Natural killer cell treated with Interleukin-12 subunit alpha and Interleukin-12 subunit beta and Interleukin-15 and Interleukin-18, amount 100 ng/mL, for 72 hours (primary cell): ENCODE data around the gene CDC27. TPM values are rescaled to one million over a fixed set of nuclear protein-coding genes. Genes with fewer than 3 reads are reported as not detected.
"Not testable (repeated sequence)": the region's sequence is repeated elsewhere in the genome, so short reads cannot be mapped to it uniquely, and the experiment has no call there.

Source experiments
- ATAC-seq, 2 donors: fragments of 150-1000 bp; cut with Tn5 transposase in 1 of 2; sonication (Bioruptor Pico), chemical (Tn5 transposase) in 1 of 2; 2 replicates each; pipeline ENCODE4 v1.10.0; 2021
- DNase-seq: peaks from one replicate; pipeline ENCODE4 v3.0.0; 2022; ENCODE audit warnings: low spot score
- H3K27ac Mint-ChIP-seq, 2 donors: 1 replicate in 1 of 2; 2 replicates in 1 of 2; pipeline ENCODE4 v1.8.0; 2022; ENCODE audit warnings: mixed read lengths in 2 of 2, mild to moderate bottlenecking in 1 of 2, moderate library complexity in 1 of 2
- H3K27me3 Mint-ChIP-seq, 2 donors: 1 replicate in 1 of 2; 2 replicates in 1 of 2; pipeline ENCODE4 v1.8.0; 2022; ENCODE audit warnings: mixed read lengths in 2 of 2
- H3K36me3 Mint-ChIP-seq: one replicate; pipeline ENCODE4 v1.8.0; 2022; ENCODE audit warnings: mixed read lengths
- H3K4me1 Mint-ChIP-seq, 2 donors: 1 replicate in 1 of 2; 2 replicates in 1 of 2; pipeline ENCODE4 v1.8.0; 2022; ENCODE audit warnings: low read depth in 2 of 2, mixed read lengths in 2 of 2, mild to moderate bottlenecking in 1 of 2
- H3K4me3 Mint-ChIP-seq: one replicate; pipeline ENCODE4 v1.8.0; 2022; ENCODE audit warnings: mixed read lengths
- H3K9me3 Mint-ChIP-seq: 2 replicates; pipeline ENCODE4 v1.8.0; 2022; ENCODE audit warnings: mixed read lengths
- total RNA-seq, 2 donors: library from RNA; stranded (reverse); gene quantifications; one replicate each; pipeline ENCODE4 v1.2.3, GENCODE V29; 2022

The CDC27 gene
- total RNA-seq, 2 donors from 2014 or later, result 134 to 141 TPM

DNA sequence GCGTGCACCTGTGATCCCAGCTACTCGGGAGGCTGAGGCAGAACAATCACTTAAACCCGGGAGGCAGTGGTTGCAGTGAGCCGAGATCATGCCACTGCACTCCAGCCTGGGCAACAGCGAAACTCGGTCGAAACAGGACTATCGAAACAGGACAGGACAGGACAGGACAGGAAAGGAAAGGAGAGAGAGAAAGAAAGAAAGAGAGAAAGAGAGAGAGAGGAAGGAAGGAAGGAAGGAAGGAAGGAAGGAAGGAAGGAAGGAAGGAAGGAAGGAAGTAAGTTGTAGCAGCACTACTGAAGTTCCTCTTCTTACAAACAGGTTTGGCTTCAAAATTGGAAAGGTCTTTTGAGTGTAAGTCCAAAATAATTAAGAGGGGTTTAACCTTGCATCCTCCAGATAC is 14.3 kb downstream of the CDC27 start:
- peaks cover 35 to 42% of the 10 kb centered on the region in 2 donors for H3K4me1 Mint-ChIP-seq
- DNase-seq, H3K4me3 Mint-ChIP-seq, ATAC-seq, H3K27ac Mint-ChIP-seq, H3K9me3 Mint-ChIP-seq, H3K27me3 Mint-ChIP-seq: not testable (repeated sequence)
- H3K36me3 Mint-ChIP-seq, result peaks cover 15% of the 10 kb centered on the region

DNA sequence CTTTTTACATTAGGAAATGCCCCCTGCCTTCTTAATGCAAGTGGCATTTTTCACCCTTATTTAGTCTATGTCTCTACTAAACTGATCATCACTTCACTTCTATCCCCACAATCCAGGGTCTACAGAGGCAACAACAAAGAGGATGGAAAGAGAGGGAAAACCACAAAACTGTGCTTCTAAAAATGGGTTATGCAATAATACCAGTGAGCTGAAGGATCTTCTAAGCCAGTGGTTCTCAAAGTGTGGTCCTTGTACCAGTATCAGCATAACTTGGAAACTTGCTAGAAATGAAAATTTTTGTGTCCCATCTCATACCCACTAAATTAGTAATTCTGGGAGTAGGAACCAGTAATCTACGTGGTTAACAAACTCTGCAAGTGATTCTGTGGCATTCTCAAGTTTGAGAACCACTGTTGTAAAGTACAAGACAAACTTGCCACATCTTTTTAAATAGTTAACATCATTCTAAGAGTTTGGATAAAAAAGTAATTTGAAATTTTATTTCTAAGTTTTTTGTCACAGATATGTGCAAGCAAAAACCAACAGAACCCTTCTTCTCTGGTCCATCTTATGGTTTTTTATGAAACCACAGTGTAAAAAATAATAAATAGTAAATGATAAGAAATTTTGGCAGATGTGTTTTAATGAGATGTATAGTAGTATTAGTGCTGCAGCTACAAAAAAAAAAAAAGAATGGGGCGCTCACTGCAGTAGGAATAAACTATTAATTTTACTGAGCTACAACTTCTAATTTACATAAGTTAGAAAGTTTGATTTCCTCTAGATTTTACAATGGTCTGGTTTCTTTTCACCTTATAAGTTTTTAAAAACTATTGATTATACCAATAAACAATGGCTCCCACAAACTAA is 16.2 kb downstream of the CDC27 start:
- H3K4me3 Mint-ChIP-seq, result no peak overlapping the region
- no peaks in the 10 kb centered on the region for H3K27me3 Mint-ChIP-seq
- ATAC-seq (peak in 1 of 2 donors; percentile 36), DNase-seq (no peak)
- H3K9me3 Mint-ChIP-seq, result no peaks in the 10 kb centered on the region
- H3K27ac Mint-ChIP-seq, result no peak overlapping the region
- H3K4me1 Mint-ChIP-seq, result peaks cover 26 to 40% of the 10 kb centered on the region in 2 donors
- H3K36me3 Mint-ChIP-seq, result peaks cover 14% of the 10 kb centered on the region

DNA sequence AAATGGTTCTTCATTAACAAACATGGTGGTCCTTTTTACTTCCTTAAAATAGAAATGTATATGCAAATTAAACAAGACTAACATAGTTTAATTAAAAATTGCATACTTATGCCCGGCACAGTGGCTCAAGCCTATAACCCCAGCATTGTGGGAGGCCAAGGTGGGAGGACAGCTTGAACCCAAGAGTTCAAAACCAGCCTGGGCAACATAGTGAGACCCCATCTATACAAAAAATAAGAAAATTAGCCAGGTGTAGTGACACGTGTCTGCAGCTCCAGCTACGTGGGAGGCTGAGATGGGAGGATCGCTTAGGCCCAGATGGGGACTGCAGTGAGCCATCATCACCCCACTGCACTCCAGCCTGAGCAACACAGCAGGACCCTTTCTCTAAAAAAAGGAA is 18.4 kb downstream of the CDC27 start:
- Mint-ChIP-seq H3K4me1 (peaks cover 14 to 31% of the 10 kb centered on the region in 2 donors), H3K9me3 (no peaks in the 10 kb centered on the region), H3K27me3 (no peaks in the 10 kb centered on the region), H3K27ac (no peak overlapping the region), H3K36me3 (peaks cover 23% of the 10 kb centered on the region), H3K4me3 (no peak overlapping the region)
- DNase-seq (no peak), ATAC-seq (no peak)

DNA sequence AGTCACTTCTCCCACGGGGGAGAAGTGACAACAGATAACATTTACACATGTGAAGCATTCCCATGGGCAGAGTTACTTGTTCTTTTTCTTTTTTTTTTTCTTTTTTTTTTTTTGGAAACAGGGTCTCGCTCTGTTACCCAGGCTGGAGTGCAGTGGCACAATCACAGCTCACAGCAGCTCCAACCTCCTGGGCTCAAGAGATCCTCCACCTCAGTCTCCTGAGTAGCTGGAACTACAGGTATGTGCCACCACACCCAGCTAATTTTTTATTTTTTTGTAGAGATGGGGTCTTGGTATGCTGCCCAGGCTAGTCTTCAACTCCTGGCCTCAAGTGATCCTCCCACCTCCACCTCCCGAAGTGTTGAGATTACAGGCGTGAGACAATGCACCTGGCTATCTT is 20.2 kb downstream of the CDC27 start:
- ATAC-seq, H3K27ac Mint-ChIP-seq, H3K4me3 Mint-ChIP-seq, H3K27me3 Mint-ChIP-seq, DNase-seq, H3K9me3 Mint-ChIP-seq: not testable (repeated sequence)
- Mint-ChIP-seq H3K4me1 (peaks cover 9 to 25% of the 10 kb centered on the region in 2 donors), H3K36me3 (peaks cover 18% of the 10 kb centered on the region)

DNA sequence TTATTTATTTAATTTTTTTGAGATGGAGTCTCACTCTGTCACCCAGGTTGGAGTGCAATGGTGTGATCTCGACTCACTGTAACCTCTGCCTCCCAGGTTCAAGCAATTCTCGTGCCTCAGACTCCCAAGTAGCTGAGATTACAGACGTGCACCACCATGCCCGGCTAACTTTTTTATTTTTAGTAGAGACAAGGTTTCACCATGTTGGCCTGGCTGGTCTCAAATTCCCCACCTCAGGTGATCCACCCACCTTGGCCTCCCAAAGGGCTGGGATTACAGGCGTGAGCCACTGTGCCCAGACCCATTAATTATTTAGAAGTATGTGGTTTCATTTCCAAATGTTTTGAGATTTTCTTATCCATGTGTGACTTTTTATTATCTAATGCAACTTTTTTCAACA is 22.2 kb downstream of the CDC27 start:
- H3K27me3 Mint-ChIP-seq, ATAC-seq, H3K9me3 Mint-ChIP-seq, H3K4me3 Mint-ChIP-seq, H3K27ac Mint-ChIP-seq, DNase-seq: not testable (repeated sequence)
- H3K4me1 Mint-ChIP-seq, result peaks cover 10 to 26% of the 10 kb centered on the region in 2 donors
- H3K36me3 Mint-ChIP-seq, result peaks cover 23% of the 10 kb centered on the region

DNA sequence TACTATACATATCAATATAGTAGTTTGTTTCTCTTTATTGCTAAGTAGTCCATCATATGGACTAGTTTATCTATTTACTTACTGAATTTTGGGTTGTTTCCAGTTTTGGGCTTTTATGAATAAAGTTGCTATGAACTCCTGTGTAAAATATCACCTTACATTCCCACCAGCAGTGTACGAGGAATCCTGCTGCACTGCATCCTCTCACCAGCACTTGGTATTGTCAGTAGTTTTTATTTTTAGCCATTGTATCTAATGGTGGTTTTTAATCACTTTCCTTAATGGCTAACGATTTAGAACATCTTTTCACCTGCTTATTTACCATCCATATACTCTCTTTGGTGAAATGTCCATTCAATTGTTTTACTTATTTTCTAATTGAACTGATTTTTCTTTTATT is 24.0 kb downstream of the CDC27 start:
- no peak for ATAC-seq
- no peaks in the 10 kb centered on the region for H3K27me3 Mint-ChIP-seq
- no peak overlapping the region for H3K27ac Mint-ChIP-seq
- peaks cover 22% of the 10 kb centered on the region for H3K36me3 Mint-ChIP-seq
- H3K4me1 Mint-ChIP-seq, result peaks cover 7 to 21% of the 10 kb centered on the region in 2 donors
- no peaks in the 10 kb centered on the region for H3K9me3 Mint-ChIP-seq
- no peak for DNase-seq
- no peak overlapping the region for H3K4me3 Mint-ChIP-seq

DNA sequence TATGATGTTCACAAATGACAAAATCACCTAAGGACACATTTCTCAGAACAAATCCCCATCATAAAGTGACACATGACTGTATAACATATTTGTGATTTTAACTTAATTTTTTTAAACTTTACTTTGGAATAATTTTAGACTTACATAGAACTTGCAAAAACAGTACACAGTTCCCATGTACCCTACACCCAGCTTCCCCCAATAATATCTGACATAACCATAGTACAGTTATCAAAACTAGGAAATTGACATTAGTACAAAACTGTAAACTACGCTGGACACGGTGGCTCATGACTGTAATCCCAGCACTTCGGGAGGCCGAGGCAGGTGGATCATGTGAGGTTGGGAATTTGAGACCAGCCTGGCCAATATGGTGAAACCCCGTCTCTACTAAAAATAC is 24.8 kb downstream of the CDC27 start:
- H3K27me3 Mint-ChIP-seq, result no peaks in the 10 kb centered on the region
- no peaks in the 10 kb centered on the region for H3K9me3 Mint-ChIP-seq
- no peak for ATAC-seq
- no peak overlapping the region for H3K4me3 Mint-ChIP-seq
- peaks cover 6 to 18% of the 10 kb centered on the region in 2 donors for H3K4me1 Mint-ChIP-seq
- peaks cover 18% of the 10 kb centered on the region for H3K36me3 Mint-ChIP-seq
- DNase-seq, result no peak
- no peak overlapping the region for H3K27ac Mint-ChIP-seq

DNA sequence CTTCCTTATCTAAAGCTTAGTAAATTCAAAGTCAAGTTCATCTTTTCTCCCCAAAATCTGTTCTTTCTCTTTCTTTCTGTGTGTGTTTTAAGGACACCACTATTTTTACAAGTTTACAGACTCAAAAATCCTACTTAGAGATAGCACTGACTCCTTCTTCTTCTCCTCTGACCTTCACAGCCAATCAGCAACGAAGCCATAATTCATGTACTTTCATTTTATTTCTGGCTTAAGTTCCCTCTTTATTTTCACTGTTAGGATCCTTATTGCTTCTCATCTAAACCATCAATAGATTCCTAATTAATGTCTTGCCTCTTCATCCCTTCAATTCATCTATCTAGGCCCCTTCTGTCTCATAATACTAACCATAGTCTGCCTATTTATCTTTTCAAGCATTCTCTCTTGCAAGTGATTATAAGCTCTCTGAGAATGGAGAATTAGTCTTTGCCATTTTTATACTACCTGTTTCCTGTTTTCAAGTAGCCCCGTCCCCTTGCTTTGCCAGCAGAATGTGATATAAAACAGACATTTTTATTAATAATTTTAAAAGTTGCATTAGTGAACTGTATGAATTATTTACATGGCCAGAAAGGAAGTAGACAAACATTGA is 27.0 kb downstream of the CDC27 start:
- ATAC-seq (no peak), DNase-seq (no peak)
- Mint-ChIP-seq H3K9me3 (no peaks in the 10 kb centered on the region), H3K36me3 (peaks cover 11% of the 10 kb centered on the region), H3K27me3 (no peaks in the 10 kb centered on the region), H3K4me3 (no peak overlapping the region), H3K27ac (peak overlapping the region; percentile 4 to 18), H3K4me1 (peaks cover 6 to 18% of the 10 kb centered on the region in 2 donors)

DNA sequence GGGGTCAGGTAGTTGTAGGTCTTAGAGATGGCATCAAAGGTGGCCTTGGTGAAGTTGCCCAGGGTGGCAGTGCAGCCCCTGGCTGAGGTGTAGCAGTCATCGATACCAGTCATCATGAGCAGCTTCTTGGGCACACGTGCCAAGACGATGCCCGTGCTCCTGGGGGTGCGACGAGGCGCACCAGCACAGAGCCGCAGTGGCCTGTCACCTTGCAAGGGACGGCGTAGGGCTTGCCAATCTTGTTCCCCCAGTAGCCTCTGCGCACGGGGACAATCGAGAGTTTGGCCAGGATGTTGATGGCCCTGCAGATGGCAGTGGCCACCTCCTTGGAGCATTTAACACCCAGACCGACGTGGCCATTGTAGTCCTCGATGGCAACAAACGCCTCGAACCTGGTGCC is 29.8 kb downstream of the CDC27 start:
- Mint-ChIP-seq H3K9me3 (no peaks in the 10 kb centered on the region), H3K4me1 (peaks cover 6 to 13% of the 10 kb centered on the region in 2 donors), H3K4me3 (no peak overlapping the region), H3K27me3 (no peaks in the 10 kb centered on the region), H3K36me3 (peaks cover 17% of the 10 kb centered on the region), H3K27ac (no peak overlapping the region)
- ATAC-seq, result no peak
- no peak for DNase-seq

DNA sequence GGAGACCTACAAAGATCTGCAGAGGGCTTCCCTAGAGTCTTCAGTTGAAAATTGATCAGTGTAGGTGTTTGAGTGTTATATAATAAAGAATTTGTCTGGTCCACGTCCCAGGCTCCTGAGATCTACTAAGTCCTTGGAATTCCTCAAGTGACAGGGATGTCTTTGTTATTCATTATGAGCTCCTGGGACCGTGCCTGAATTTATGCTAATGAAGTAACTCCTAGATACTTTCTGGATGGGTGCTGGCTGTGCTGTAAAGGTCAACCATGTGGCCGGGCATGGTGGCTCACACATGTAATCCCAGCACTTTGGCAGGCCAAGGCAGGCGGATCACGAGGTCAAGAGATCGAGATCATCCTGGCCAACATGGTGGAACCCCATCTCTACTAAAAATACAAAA is 43.7 kb downstream of the CDC27 start:
- H3K27me3 Mint-ChIP-seq, result no peaks in the 10 kb centered on the region
- H3K9me3 Mint-ChIP-seq, result no peaks in the 10 kb centered on the region
- no peak overlapping the region for H3K27ac Mint-ChIP-seq
- no peak overlapping the region for H3K4me3 Mint-ChIP-seq
- DNase-seq (no peak), ATAC-seq (no peak)
- peaks cover 2 to 4% of the 10 kb centered on the region in 2 donors for H3K4me1 Mint-ChIP-seq
- H3K36me3 Mint-ChIP-seq, result peaks cover 24% of the 10 kb centered on the region

DNA sequence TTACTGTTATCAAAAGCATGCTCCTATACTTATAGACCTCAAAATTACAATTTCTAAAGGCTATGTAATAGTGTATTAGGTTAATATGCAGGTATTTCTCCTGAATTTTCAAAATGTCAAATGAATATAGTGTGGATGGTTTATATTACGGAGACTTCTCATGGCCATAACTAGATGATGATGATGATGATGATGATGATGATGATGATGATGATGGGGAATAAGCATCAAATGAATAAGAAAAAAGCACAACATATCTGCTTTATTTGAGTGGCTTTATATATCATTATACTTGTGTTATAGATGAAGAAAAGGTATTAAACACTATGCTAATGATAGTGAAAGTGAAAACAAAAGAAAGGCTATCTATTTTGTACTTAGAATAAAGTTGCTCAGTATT is 53.9 kb downstream of the CDC27 start:
- Mint-ChIP-seq H3K4me1 (peaks cover 0 to 6% of the 10 kb centered on the region in 2 donors), H3K9me3 (no peaks in the 10 kb centered on the region), H3K4me3 (no peak overlapping the region), H3K27ac (peak overlapping the region in 1 of 2 donors; percentile 57), H3K36me3 (peaks cover 29% of the 10 kb centered on the region), H3K27me3 (no peaks in the 10 kb centered on the region)
- no peak for ATAC-seq
- DNase-seq, result no peak

DNA sequence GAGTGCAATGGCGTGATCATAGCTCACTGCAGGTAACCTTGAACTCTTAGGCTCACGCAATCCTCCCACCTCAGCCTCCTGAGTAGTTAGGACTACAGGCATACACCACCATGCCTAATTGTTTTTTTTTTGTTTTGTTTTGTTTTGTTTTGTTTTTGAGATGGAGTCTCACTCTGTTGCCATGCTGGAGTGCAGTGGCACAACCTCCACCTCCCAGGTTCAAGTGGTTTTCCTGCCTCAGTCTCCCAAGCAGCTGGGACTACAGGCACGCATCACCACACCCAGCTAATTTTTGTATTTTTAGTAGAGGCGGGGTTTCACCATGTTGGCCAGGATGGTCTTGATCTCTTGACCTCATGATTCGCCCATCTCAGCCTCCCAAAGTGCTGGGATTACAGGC is 54.7 kb downstream of the CDC27 start:
- H3K27me3 Mint-ChIP-seq, H3K9me3 Mint-ChIP-seq, H3K4me3 Mint-ChIP-seq, H3K27ac Mint-ChIP-seq, H3K4me1 Mint-ChIP-seq, DNase-seq, ATAC-seq: not testable (repeated sequence)
- peaks cover 29% of the 10 kb centered on the region for H3K36me3 Mint-ChIP-seq

DNA sequence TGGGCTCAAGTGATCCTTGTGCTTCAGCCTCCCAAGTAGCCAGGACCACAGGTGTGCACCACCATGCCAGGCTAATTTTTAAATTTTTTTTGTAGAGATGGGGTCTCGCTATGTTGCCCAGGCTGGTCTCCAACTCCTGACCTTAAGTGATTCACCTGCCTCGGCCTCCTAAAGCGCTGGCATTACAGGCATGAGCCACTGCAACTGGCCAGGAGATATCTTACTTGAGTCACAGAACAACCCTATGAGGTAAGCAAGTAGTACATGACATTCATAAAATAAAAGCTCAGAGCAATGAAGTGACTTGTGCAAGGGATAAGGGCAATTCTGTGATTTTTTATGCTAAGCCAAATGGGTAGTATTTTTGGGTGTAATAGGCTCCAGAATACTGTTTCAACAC is 57.3 kb downstream of the CDC27 start:
- Mint-ChIP-seq H3K36me3 (peaks cover 9% of the 10 kb centered on the region), H3K9me3 (no peaks in the 10 kb centered on the region), H3K27me3 (no peaks in the 10 kb centered on the region), H3K4me3 (no peak overlapping the region), H3K27ac (no peak overlapping the region), H3K4me1 (peaks cover 0 to 4% of the 10 kb centered on the region in 2 donors)
- ATAC-seq (no peak), DNase-seq (no peak)

DNA sequence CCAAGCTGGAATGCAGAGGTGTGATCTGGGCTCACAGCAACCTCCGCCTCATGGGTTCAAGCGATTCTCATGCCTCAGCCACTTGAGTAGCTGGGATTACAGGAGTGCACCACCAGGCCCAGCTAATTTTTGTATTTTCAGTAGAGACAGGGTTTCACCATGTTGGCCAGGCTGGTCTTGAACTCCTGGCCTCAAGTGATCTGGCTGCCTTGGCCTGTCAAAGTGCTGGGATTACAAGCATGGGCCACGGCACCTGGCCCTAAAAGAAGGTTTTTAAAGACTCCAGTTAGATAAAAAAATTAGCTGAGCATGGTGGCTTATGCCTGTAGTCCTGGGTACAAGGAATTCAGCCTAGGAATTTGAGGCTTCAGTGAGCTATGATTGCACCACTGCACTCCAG is 62.3 kb downstream of the CDC27 start:
- not testable (repeated sequence) for H3K36me3 Mint-ChIP-seq, ATAC-seq, H3K9me3 Mint-ChIP-seq, DNase-seq, H3K27me3 Mint-ChIP-seq, H3K27ac Mint-ChIP-seq, H3K4me1 Mint-ChIP-seq, H3K4me3 Mint-ChIP-seq
